GM12801 (cell line): ENCODE data around the gene TNRC6B.

Experiments used
- CTCF ChIP-seq: IDR thresholded peaks from one replicate; pipeline ENCODE4 v1.5.1; 2011; ENCODE audit warnings: control low read depth; ENCODE audit not compliant: insufficient read length; ENCODE audit errors: extremely low read depth

Gene TNRC6B

GRCh38 chr22:40366068-40366467 is 188.3 kb downstream of the TNRC6B start:
- TF ChIP-seq CTCF = no peak

- TF ChIP-seq CTCF = no peak
Measured at GRCh38 chr22:40367342-40367741, 189.6 kb downstream of the TNRC6B start.

DNA sequence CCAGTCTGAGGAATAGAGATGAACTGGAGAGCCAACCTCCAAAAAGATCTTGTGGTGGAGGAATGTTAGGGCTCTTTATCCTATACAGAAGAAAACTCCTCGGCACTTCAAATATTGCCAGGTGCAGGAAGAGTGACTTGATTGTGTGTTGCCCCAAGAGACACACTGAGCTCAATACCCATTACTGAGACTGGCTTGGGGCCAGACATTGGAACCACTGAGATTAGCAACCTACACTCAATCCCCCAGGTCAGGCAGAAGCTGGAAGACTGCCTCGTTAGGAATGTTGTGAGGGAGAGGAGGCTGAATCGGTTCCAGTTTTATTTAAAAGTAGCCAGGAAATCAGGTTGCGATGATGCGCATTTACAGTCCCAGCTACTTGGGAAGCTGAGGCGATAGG is 190.3 kb downstream of the TNRC6B start:
- TF ChIP-seq CTCF = no peak

DNA sequence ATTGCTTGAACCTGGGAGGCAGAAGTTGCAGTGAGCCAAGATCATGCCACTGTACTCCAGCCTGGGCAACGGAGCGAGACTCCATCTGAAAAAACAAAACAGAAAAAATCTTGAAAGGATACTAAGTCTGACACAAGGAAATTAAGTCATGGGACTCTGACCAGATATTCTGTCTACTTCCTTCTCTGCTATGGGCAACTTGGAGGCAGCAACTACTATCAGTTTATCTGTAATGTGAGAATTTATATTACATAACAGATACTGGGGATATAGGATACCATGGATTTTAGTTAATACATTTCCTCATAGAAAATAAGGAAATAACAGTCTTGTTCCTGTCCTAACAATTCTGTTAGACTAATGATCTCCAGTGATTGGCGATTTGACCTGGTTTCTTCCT is 191.1 kb downstream of the TNRC6B start:
- no peak for TF ChIP-seq CTCF

DNA sequence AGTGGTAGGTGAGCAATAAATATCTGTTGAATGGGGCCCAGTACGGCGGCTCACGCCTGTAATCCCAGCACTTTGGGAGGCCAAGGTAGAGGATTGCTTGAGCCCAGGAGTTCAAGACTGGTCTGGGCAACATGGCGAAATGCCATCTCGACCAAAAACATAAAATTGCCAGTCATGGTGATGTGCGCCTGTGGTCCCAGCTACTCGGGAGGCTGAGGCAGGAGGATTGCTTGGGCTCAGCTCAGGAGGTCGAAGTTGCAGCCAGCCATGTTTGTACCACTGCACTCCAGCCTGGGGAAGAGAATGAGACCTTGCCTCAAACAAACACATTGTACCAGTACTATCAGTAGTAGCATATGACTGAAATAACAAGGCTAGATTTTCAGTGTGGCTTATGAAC is 196.8 kb downstream of the TNRC6B start:
- no peak for TF ChIP-seq CTCF

DNA sequence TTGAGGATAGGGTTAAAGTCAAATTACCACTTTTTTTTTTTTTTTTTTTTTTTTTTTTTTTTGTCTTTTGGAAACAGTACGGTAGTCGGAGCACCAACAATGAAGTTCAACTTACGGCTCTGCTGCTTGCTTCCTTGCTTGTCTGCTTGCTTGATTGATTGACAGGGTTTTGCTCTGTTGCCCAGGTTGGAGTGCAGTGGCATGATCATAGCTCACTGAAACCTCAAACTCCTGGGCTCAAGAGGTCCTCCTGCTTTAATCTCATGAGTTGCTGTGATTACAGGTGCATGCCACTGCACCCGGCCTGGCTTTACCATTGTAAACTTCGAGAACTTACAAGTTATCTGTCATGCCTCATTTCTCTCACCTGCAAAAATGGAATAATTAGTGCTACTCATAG is 198.4 kb downstream of the TNRC6B start:
- TF ChIP-seq CTCF = no peak

DNA sequence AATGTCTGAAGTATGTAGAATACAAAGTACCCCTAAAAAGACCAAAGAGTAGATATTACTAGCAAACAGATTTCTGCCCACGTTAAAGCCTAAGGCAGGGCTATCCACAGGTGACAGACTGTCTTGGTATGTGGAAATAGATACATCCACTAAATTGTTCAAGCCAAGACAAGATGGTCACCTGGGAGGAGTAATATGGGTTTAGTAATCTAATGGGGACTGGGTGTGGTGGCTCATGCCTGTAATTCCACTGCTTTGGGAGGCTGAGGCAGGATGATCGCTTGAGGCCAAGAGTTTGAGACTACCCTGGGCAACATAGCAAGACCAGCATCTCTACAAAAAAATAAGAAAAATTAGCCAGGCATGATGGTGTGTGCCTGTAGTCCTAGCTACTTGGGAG is 200.2 kb downstream of the TNRC6B start:
- TF ChIP-seq CTCF = no peak

DNA sequence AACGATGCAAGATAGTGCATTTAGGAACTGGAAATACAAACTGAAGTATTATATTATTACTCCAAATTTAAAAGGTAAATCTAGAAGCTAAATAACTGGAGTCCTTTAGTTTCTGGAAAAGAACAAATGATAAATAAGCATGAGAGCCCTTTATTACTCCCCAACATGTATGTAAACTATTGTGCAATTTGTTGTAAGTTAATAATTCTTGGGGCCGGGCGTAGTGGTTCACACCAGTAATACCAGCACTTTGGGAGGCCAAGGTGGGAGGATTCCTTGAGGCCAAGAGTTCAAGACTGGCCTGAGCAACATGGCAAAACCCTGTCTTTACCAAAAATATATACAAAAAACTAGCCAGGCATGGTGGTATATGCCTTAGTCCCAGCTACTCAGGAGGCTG is 203.7 kb downstream of the TNRC6B start:
- TF ChIP-seq CTCF = no peak
